K562 (cell line): ENCODE measurements around the gene EIF5. TPM values are rescaled to one million over a fixed set of nuclear protein-coding genes. Genes with fewer than 3 reads are reported as not detected.

Experiments used
- BDP1 ChIP-seq: IDR thresholded peaks from 3 replicates; pipeline ENCODE4 v1.6.1; 2011; ENCODE audit not compliant: insufficient read length, insufficient read depth
- E2F5 ChIP-seq: sonication (generic); formaldehyde crosslinking; IDR thresholded peaks from 2 replicates; pipeline ENCODE4 v1.8.0; 2022; ENCODE audit warnings: mild to moderate bottlenecking, missing genetic modification reagents
- E2F6 ChIP-seq, 2 experiments: IDR thresholded peaks; 2 replicates each; pipeline ENCODE4 v1.6.1; 2011; ENCODE audit warnings: borderline replicate concordance in 1 of 2, control low read depth in 1 of 2, low read depth in 1 of 2, low read length in 1 of 2, mild to moderate bottlenecking in 1 of 2, mixed read lengths in 1 of 2, moderate library complexity in 1 of 2; ENCODE audit not compliant: insufficient read depth in 1 of 2, insufficient read length in 1 of 2, poor library complexity in 1 of 2, severe bottlenecking in 1 of 2; ENCODE audit errors: extremely low read depth in 1 of 2
- ERF ChIP-seq: fragments of 450-650 bp; formaldehyde crosslinking; IDR thresholded peaks from 2 replicates; pipeline ENCODE4 v1.4.0; 2020; ENCODE audit warnings: mild to moderate bottlenecking, mixed read lengths
- ETS1 ChIP-seq: conservative IDR thresholded peaks from 2 replicates; pipeline ENCODE4 v1.6.1; 2011; ENCODE audit warnings: low read depth, mild to moderate bottlenecking, low read length; ENCODE audit not compliant: control insufficient read depth
- GATA2 ChIP-seq: sonication (generic); formaldehyde crosslinking; IDR thresholded peaks from 2 replicates; pipeline ENCODE4 v1.4.0; 2020; ENCODE audit warnings: mild to moderate bottlenecking, missing genetic modification reagents
- MAZ ChIP-seq, 2 experiments: fragments of 450-650 bp in 1 of 2; sonication (generic) in 1 of 2; formaldehyde crosslinking; IDR thresholded peaks in 1 of 2; conservative IDR thresholded peaks in 1 of 2; 2 replicates each; pipeline versions ENCODE4 v1.4.0 to v1.5.0; 2020; ENCODE audit warnings: mild to moderate bottlenecking in 1 of 2, missing genetic modification reagents in 1 of 2
- MLLT1 ChIP-seq, 2 experiments: fragments of 450-650 bp; IDR thresholded peaks; 2 replicates each; pipeline ENCODE4 v1.6.1; 2016
- NCOA4 ChIP-seq: fragments of 450-650 bp; IDR thresholded peaks from 2 replicates; pipeline ENCODE4 v1.6.1; 2018; ENCODE audit warnings: mild to moderate bottlenecking; ENCODE audit not compliant: partially characterized antibody
- NELFE ChIP-seq: IDR thresholded peaks from 2 replicates; pipeline ENCODE4 v1.6.1; 2011; ENCODE audit warnings: mild to moderate bottlenecking; ENCODE audit not compliant: insufficient read depth, insufficient read length
- POLR2AphosphoS5 ChIP-seq: IDR thresholded peaks from 2 replicates; pipeline ENCODE4 v1.6.1; 2011; ENCODE audit warnings: mild to moderate bottlenecking, low read depth, low read length, moderate library complexity; ENCODE audit not compliant: control insufficient read depth, insufficient read depth
- SIRT6 ChIP-seq: IDR thresholded peaks from one replicate; pipeline ENCODE4 v1.6.1; 2012; ENCODE audit warnings: low read depth, mild to moderate bottlenecking, control low read depth, inconsistent platforms, low read length, moderate library complexity
- SPI1 ChIP-seq: IDR thresholded peaks from 2 replicates; pipeline ENCODE4 v1.6.1; 2011; ENCODE audit warnings: low read depth, low read length, control low read depth, borderline replicate concordance
- TAF7 ChIP-seq: fragments of 450-650 bp; IDR thresholded peaks from 2 replicates; pipeline ENCODE4 v1.6.1; 2016; ENCODE audit warnings: missing genetic modification characterization, missing compliant biosample characterization
- ZBTB9 ChIP-seq: fragments of 450-650 bp; formaldehyde crosslinking; IDR thresholded peaks from 2 replicates; pipeline ENCODE4 v1.4.0; 2020; ENCODE audit warnings: mild to moderate bottlenecking, moderate library complexity
- ZFX ChIP-seq: sonication (generic); formaldehyde crosslinking; IDR thresholded peaks from 2 replicates; pipeline ENCODE4 v1.8.0; 2022; ENCODE audit warnings: mild to moderate bottlenecking, missing genetic modification reagents, moderate library complexity
- ZNF175 ChIP-seq: fragments of 200-800 bp; sonication (Bioruptor generic); IDR thresholded peaks from 2 replicates; pipeline ENCODE4 v1.6.1; 2016; ENCODE audit warnings: low read depth, mild to moderate bottlenecking, missing genetic modification characterization, missing compliant biosample characterization
- ZNF551 ChIP-seq: fragments of 250-450 bp; sonication (Bioruptor Pico); IDR thresholded peaks from 2 replicates; pipeline ENCODE4 v1.5.0; 2021; ENCODE audit warnings: mild to moderate bottlenecking, moderate library complexity
- ZNF584 ChIP-seq: fragments of 200-800 bp; sonication (Bioruptor generic); IDR thresholded peaks from 2 replicates; pipeline ENCODE4 v1.6.1; 2016; ENCODE audit warnings: low read depth, mild to moderate bottlenecking, missing genetic modification characterization, missing compliant biosample characterization
- ZNF717 ChIP-seq: fragments of 250-450 bp; sonication (Bioruptor Pico); IDR thresholded peaks from 2 replicates; pipeline ENCODE4 v1.5.0; 2021
- polyA plus RNA-seq, 8 experiments: library from polyadenylated mRNA; depleted of rRNA in 4 of 8; stranded (reverse) in 5 of 8; unstranded in 3 of 8; fragments of >200 nt; fragmentation: Nextera tagmentation in 2 of 8; fragmentation: Illumina TruSeq in 1 of 8; extraction: Ambion mirVana in 2 of 8; extraction: Trizol in 1 of 8; gene quantifications; 2 replicates each; pipeline versions ENCODE4 v1.2.1 to v1.2.3, GENCODE V29; 2011 to 2014; ENCODE audit warnings: inconsistent platforms in 1 of 8, missing spikeins in 1 of 8
- total RNA-seq, 7 experiments: library from RNA; depleted of rRNA in 6 of 7; stranded (reverse); fragments of >200 nt in 6 of 7; fragmentation: Illumina TruSeq in 2 of 7; extraction: Trizol in 2 of 7; gene quantifications; 2 replicates each; pipeline versions ENCODE4 v1.2.1 to v1.2.3, GENCODE V29; 2011 to 2021; ENCODE audit warnings: low replicate concordance in 1 of 7

Gene EIF5
- total and polyA plus RNA-seq, 9 of the 15 experiments (the other 6 are each of a cell fraction or from before 2014, with no cell fraction given) = 92.7 to 442 (median 190) TPM

- TF ChIP-seq ZNF584 (CRISPR knock-in tag) (peak; percentile 10; the same call in 1 of the 2 replicates), ETS1 (peak; percentile 15; the same call in 1 of the 2 replicates), NCOA4 (no peak), E2F6 (IDR thresholded peaks at IDR 0.05; ENCODE audit: borderline replicate concordance in 1 of 2, extremely low read depth in 1 of 2, insufficient read depth in 1 of 2, insufficient read length in 1 of 2, low read depth in 1 of 2, low read length in 1 of 2, poor library complexity in 1 of 2, severe bottlenecking in 1 of 2) (peak in 1 of 2 experiments; percentile 46), MAZ (CRISPR knock-in tag; conservative IDR thresholded peaks at IDR 0.05 in 1 of 2, IDR thresholded peaks at IDR 0.05 in 1 of 2) (peak; percentile 67 to 86), ZFX (CRISPR knock-in tag) (peak; percentile 98), NELFE (peak; percentile 56), BDP1 (no peak), MLLT1 (IDR thresholded peaks at IDR 0.05) (no peak), ERF (CRISPR knock-in tag) (peak; percentile 63; the same call in 1 of the 2 replicates), ZNF175 (peak; percentile 86; the same call in 1 of the 2 replicates), SPI1 (0 out of 2 replicates have a peak, but pooled peaks have one; percentile 40), ZBTB9 (CRISPR knock-in tag) (0 out of 2 replicates have a peak, but pooled peaks have one; percentile 44), GATA2 (CRISPR knock-in tag) (no peak), TAF7 (tag) (peak; percentile 72), ZNF717 (CRISPR knock-in tag) (no peak), SIRT6 (no peak), ZNF551 (CRISPR knock-in tag) (no peak), POLR2AphosphoS5 (peak; percentile 88), E2F5 (0 out of 2 replicates have a peak, but pooled peaks have one; percentile 25)
These were observed at the start of gene EIF5 (continued) for GRCh38 chr14:103333754-103334643.
